HL-60 (cell line): ENCODE data around the gene SIX6.

Source experiments
- CTCF ChIP-seq: IDR thresholded peaks from one replicate; pipeline ENCODE4 v1.5.1; 2011; ENCODE audit warnings: low read length, control low read depth, inconsistent platforms; ENCODE audit not compliant: insufficient read depth
- POLR2AphosphoS5 ChIP-seq: IDR thresholded peaks from 2 replicates; pipeline ENCODE4 v1.6.1; 2012; ENCODE audit warnings: low read depth
- REST ChIP-seq: IDR thresholded peaks from 2 replicates; pipeline ENCODE4 v1.6.1; 2012; ENCODE audit warnings: low read depth; ENCODE audit not compliant: insufficient replicate concordance

GRCh38 chr14:60482743-60483142 lies 26.2 kb upstream of the SIX6 start:
- TF ChIP-seq CTCF (no peak), REST (no peak), POLR2AphosphoS5 (no peak)
